Lower lobe of right lung (tissue), 2 donors: Measurements from ENCODE around the gene QPCT. TPM values are rescaled to one million over a fixed set of nuclear protein-coding genes. Genes with fewer than 3 reads are reported as not detected.

Source experiments
- ATAC-seq, 2 donors: fragments of 200-7000 bp; cut with Tn5 transposase; one replicate each; pipeline ENCODE4 v1.9.1; 2020 to 2022; ENCODE audit warnings: mild to moderate bottlenecking in 2 of 2, moderate library complexity in 2 of 2
- DNase-seq: peaks from one replicate; pipeline ENCODE4 v3.0.0-alpha.2; 2020
- H3K27ac ChIP-seq: fragments of 200-600 bp; one replicate; pipeline ENCODE4 v1.8.0; 2022
- H3K27me3 ChIP-seq: fragments of 200-600 bp; one replicate; pipeline ENCODE4 v1.8.0; 2022; ENCODE audit warnings: low read depth
- H3K36me3 ChIP-seq: fragments of 200-600 bp; one replicate; pipeline ENCODE4 v1.8.0; 2022; ENCODE audit warnings: mild to moderate bottlenecking
- H3K4me1 ChIP-seq: fragments of 200-600 bp; one replicate; pipeline ENCODE4 v1.8.0; 2022
- H3K4me3 ChIP-seq: fragments of 200-600 bp; one replicate; pipeline ENCODE4 v1.8.0; 2022; ENCODE audit warnings: mild to moderate bottlenecking
- H3K9me3 ChIP-seq: fragments of 200-600 bp; one replicate; pipeline ENCODE4 v1.8.0; 2022
- CTCF ChIP-seq: fragments of 200-600 bp; IDR thresholded peaks from one replicate; pipeline ENCODE4 v1.8.0; 2022; ENCODE audit warnings: antibody characterized with exemption, mild to moderate bottlenecking
- intact Hi-C: fragments of 100-400 bp; cut with DNase I; formaldehyde crosslinking; loops from one replicate; pipeline ENCODE4 v1.11.0; 2022
- total RNA-seq: library from RNA; stranded (reverse); fragmentation: NEBNext Ultra II Directional; extraction: Animal tissue kit (Norgen Biotek cat#: 25700); gene quantifications from one replicate; pipeline ENCODE4 v1.2.1, GENCODE V29; 2021
- donor health status: DM: no; HTN: yes; CAD: no; lungs with severe emphysema.

QPCT gene
- total RNA-seq, 1 donor from 2014 or later, result 8.6 TPM

GRCh38 chr2:37422816-37423215, 78.4 kb downstream of the QPCT start:
- intact Hi-C loops, result no loop called here
- no peaks in the 10 kb centered on the region for H3K4me1 ChIP-seq
- no peak for TF ChIP-seq CTCF
- H3K36me3 ChIP-seq, result no peaks in the 10 kb centered on the region
- DNase-seq (no peak), ATAC-seq (no peak)
- no peaks in the 10 kb centered on the region for H3K27me3 ChIP-seq
- H3K4me3 ChIP-seq, result no peak overlapping the region
- H3K9me3 ChIP-seq, result no peaks in the 10 kb centered on the region
- no peak overlapping the region for H3K27ac ChIP-seq

Other genes with a start within 250 kb of the QPCT start
- gene EIF2AK2, start 187.7 kb upstream of the QPCT start, total RNA-seq, result 69.2 TPM
- not detected for gene SULT6B1, start 156.0 kb upstream of the QPCT start, total RNA-seq
- gene CEBPZOS, start 148.1 kb upstream of the QPCT start, total RNA-seq, result 38.5 TPM
- gene CEBPZ, start 113.0 kb upstream of the QPCT start, total RNA-seq, result 45.3 TPM
- gene NDUFAF7, start 113.0 kb upstream of the QPCT start, total RNA-seq, result 18.3 TPM
- gene PRKD3, start 19.8 kb upstream of the QPCT start, total RNA-seq, result 39.3 TPM